Right lobe of liver (tissue), 6 donors: ENCODE results near the gene GTF3C2. TPM values are rescaled to one million over a fixed set of nuclear protein-coding genes. Genes with fewer than 3 reads are reported as not detected.

ENCODE experiments used
- ATAC-seq, 4 donors: fragments of 200-7000 bp; cut with Tn5 transposase; one replicate each; pipeline ENCODE4 v1.9.1; 2020; ENCODE audit warnings: mild to moderate bottlenecking in 4 of 4, moderate library complexity in 4 of 4
- DNase-seq, 3 donors: peaks; one replicate each; pipeline ENCODE4 v3.0.0-alpha.2; 2020
- H3K27ac ChIP-seq, 3 donors: fragments of 200-600 bp; one replicate each; pipeline ENCODE4 v1.8.0; 2022
- H3K27me3 ChIP-seq, 2 donors: fragments of 200-600 bp; one replicate each; pipeline ENCODE4 v1.8.0; 2022
- H3K36me3 ChIP-seq, 4 donors: fragments of 200-600 bp; sonication (generic) in 1 of 4; one replicate each; pipeline versions ENCODE4 v1.5.1 to v1.8.0; 2017 to 2022; ENCODE audit warnings: control low read depth in 1 of 4
- H3K4me1 ChIP-seq, 4 donors: fragments of 200-600 bp; sonication (generic) in 1 of 4; one replicate each; pipeline versions ENCODE4 v1.5.1 to v1.8.0; 2017 to 2022; ENCODE audit warnings: control low read depth in 1 of 4
- H3K4me3 ChIP-seq, 3 donors: fragments of 200-600 bp; one replicate each; pipeline ENCODE4 v1.8.0; 2022
- H3K9me3 ChIP-seq, 4 donors: fragments of 200-600 bp; sonication (generic) in 1 of 4; one replicate each; pipeline versions ENCODE4 v1.5.1 to v1.8.0; 2017 to 2022; ENCODE audit warnings: control low read depth in 1 of 4
- POLR2A ChIP-seq: fragments of 450-650 bp; IDR thresholded peaks from one replicate; pipeline ENCODE4 v1.6.1; 2017; ENCODE audit warnings: antibody characterized with exemption, mild to moderate bottlenecking
- WGBS: methylation state at CpG from one replicate; pipeline ENCODE4 v1.1.6; 2018; ENCODE audit warnings: low coverage, low lambda C conversion rate; ENCODE audit not compliant: insufficient coverage; ENCODE audit errors: missing lambda C conversion rate; 5-methylcytosine and 5-hydroxymethylcytosine counted together
- intact Hi-C, 2 donors: fragments of 100-400 bp; cut with DNase I; formaldehyde crosslinking; loops; one replicate each; pipeline versions ENCODE4 v1.11.2 to v1.14.1; 2022
- total RNA-seq, 6 experiments: library from RNA; depleted of rRNA in 2 of 6; stranded (reverse); fragments of >200 nt in 2 of 6; fragmentation: NEBNext Ultra II Directional in 3 of 6; extraction: Animal tissue kit (Norgen Biotek cat#: 25700) in 3 of 6; gene quantifications; one replicate each; pipeline versions ENCODE4 v1.1.0 to v1.2.4, GENCODE V29; 2016 to 2023
- TF ChIP-seq, protein P1 (sequence below), 4 donors: fragments of 200-600 bp in 3 of 4; fragments of 450-650 bp in 1 of 4; IDR thresholded peaks; one replicate each; pipeline versions ENCODE4 v1.5.1 to v1.8.0; 2016 to 2022; ENCODE audit warnings: antibody characterized with exemption in 4 of 4, mild to moderate bottlenecking in 2 of 4
- donor health status: DM: no; HTN: yes; CAD: no.
- donor health status: DM: no; HTN: no; CAD: no.
- donor health status: DM: no; HTN: no; CAD: no.
- donor health status: DM: no; HTN: yes; CAD: no.
- donor health status: DM: no; HTN: yes; CAD: no.

Gene GTF3C2
- total RNA-seq, 6 experiments from 2014 or later = 13.4 to 20.1 (median 16.8) TPM

DNA sequence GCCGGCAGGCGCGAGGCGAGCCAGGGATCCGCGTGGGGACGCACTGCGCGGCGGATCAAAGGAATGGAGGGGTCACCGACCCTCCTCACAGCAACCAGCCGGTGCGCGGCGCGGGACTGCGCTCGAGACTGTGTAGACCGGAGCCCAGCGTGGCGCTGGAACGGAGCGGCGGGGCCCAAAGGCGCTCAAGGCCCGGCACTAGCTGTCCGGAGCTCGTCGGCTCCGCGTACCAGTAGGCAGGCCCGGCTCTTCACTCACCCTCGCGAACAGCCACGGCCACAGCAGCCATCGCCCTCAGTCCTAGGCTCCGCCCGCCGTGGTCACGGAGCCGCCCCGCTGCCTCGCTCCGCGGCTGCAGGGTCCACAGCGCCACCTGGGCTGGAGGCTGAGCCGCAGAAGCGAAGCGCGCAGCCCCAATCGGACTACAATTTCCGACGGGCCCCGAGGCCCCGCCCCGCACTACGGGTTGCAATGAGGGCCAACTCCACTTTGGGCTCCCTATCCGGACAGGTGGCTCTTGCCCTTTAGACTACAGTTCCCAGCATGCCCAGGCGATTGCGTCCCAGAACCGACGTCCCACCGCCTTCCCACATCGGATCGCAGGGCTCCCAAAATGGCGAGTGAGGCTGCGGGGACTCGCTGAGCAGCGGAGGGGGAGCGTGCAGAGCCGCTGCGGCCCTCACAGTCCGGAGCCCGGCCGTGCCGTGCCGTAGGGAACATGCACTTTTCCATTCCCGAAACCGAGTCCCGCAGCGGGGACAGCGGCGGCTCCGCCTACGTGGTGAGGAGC lies 13.7 kb upstream of the GTF3C2 start, which contains the start of the genes EIF2B4 and SNX17:
TSS of gene EIF2B4 (minus strand) at position 313 of the 790 bp plus-strand sequence. CDS start at position 289, 24 bp downstream.
TSS of gene SNX17 (plus strand) at position 591 of the 790 bp plus-strand sequence. CDS start at position 719, 128 bp downstream.
- 0% methylated on average over 9 of the region's 85 CpGs for WGBS
- TF ChIP-seq, protein P1, sequence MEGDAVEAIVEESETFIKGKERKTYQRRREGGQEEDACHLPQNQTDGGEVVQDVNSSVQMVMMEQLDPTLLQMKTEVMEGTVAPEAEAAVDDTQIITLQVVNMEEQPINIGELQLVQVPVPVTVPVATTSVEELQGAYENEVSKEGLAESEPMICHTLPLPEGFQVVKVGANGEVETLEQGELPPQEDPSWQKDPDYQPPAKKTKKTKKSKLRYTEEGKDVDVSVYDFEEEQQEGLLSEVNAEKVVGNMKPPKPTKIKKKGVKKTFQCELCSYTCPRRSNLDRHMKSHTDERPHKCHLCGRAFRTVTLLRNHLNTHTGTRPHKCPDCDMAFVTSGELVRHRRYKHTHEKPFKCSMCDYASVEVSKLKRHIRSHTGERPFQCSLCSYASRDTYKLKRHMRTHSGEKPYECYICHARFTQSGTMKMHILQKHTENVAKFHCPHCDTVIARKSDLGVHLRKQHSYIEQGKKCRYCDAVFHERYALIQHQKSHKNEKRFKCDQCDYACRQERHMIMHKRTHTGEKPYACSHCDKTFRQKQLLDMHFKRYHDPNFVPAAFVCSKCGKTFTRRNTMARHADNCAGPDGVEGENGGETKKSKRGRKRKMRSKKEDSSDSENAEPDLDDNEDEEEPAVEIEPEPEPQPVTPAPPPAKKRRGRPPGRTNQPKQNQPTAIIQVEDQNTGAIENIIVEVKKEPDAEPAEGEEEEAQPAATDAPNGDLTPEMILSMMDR (IDR thresholded peaks at IDR 0.05) = peak; percentile 67 to 87 (median 85)
- peak; percentile 78 for TF ChIP-seq POLR2A
- peak within 1 kb of the TSS; percentile 61 to 100 (median 93) for H3K4me3 ChIP-seq
- H3K27ac ChIP-seq = peak within 1 kb of the TSS; percentile 81 to 85 (median 84)
- H3K4me1 ChIP-seq = peaks cover 0 to 24% (median 7%) of the 10 kb centered on the region in 4 donors
- ATAC-seq = peak; percentile 90 to 97 (median 94)
- peaks cover 0 to 67% (median 28%) of the 10 kb centered on the region in 4 donors for H3K36me3 ChIP-seq
- peak; percentile 98 to 100 (median 99) for DNase-seq
- H3K9me3 ChIP-seq = no peaks in the 10 kb centered on the region
- no peaks in the 10 kb centered on the region for H3K27me3 ChIP-seq
- intact Hi-C loops = loop anchor here in 1 of 2 donors (2.0 kb wide), 1 partner anchor 13 kb away; the partner anchor contains the start of gene GTF3C2

DNA sequence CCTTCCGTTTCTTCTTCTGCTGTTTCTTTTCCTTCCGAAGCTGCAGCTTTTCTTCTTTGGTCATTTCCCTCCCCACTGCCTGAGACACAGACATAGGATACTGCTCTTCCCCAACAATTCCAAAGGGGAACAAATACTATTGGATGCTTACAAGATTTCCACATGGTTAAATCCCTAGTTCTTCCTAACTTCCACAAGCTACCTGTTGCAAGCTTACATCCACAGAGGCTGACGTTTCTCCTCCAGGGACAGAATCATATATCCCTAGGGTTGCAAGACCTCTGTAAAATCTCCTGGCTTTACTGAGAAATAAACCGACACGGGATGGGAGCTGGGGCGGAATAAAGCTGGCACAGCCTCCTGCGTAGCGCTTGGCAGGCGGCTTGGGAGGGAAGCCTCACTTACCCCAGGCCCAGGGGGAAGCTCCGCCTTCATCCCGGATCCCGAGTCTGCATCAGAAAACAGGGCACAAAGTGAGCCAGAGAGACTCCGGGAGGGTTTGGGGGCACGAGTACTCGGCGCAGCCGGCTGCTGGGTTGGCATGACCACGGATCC lies 13.0 kb upstream of the GTF3C2 start:
- Histone ChIP-seq H3K9me3 (no peaks in the 10 kb centered on the region), H3K27ac (peak overlapping the region; percentile 53 to 85 (median 84)), H3K36me3 (peaks cover 0 to 67% (median 25%) of the 10 kb centered on the region in 4 donors), H3K27me3 (no peaks in the 10 kb centered on the region), H3K4me1 (peaks cover 0 to 24% (median 7%) of the 10 kb centered on the region in 4 donors), H3K4me3 (peak overlapping the region; percentile 61 to 100 (median 93))
- peak; percentile 39 to 55 (median 48) for ATAC-seq
- DNase-seq = no peak
- intact Hi-C loops = loop anchor here in 1 of 2 donors (2.0 to 10.0 kb wide), 2 partner anchors 13 to 55 kb away; partner anchors contain the start of gene GTF3C2
- WGBS = 2% methylated on average over 12 of the region's 18 CpGs
- TF ChIP-seq, protein P1 (IDR thresholded peaks at IDR 0.05) = no peak
- no peak for TF ChIP-seq POLR2A

DNA sequence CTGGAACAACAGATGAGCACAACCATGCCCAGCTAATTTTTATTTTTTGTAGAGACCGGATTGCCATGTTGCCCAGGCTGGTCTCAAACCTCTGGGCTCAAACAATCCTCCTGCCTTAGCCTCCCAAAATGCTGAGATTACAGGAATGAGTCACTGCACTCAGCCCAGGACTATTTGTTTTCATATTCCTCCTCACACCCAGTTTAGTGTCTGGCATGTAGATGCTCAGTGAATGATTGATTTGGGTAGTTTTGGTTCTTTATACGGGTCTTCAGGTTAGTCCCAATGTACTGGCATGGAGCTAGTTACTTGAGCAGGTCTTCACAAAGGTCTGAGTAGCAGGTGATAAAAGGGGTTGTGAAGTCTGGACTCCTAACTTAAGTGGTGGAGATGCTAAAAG lies 7.4 kb upstream of the GTF3C2 start:
- DNase-seq (no peak), ATAC-seq (no peak)
- Histone ChIP-seq H3K27ac (no peak overlapping the region), H3K27me3 (no peaks in the 10 kb centered on the region), H3K36me3 (peaks cover 0 to 51% (median 22%) of the 10 kb centered on the region in 4 donors), H3K4me3 (no peak overlapping the region), H3K4me1 (peaks cover 0 to 2% (median 0%) of the 10 kb centered on the region in 4 donors), H3K9me3 (no peaks in the 10 kb centered on the region)
- TF ChIP-seq, protein P1 (IDR thresholded peaks at IDR 0.05) = no peak
- TF ChIP-seq POLR2A = no peak
- intact Hi-C loops = loop anchor here in 1 of 2 donors (10.0 kb wide), 1 partner anchor 49 kb away; no protein-coding TSS in a partner anchor
- WGBS = 71% methylated on average over 2 of the region's 2 CpGs

DNA sequence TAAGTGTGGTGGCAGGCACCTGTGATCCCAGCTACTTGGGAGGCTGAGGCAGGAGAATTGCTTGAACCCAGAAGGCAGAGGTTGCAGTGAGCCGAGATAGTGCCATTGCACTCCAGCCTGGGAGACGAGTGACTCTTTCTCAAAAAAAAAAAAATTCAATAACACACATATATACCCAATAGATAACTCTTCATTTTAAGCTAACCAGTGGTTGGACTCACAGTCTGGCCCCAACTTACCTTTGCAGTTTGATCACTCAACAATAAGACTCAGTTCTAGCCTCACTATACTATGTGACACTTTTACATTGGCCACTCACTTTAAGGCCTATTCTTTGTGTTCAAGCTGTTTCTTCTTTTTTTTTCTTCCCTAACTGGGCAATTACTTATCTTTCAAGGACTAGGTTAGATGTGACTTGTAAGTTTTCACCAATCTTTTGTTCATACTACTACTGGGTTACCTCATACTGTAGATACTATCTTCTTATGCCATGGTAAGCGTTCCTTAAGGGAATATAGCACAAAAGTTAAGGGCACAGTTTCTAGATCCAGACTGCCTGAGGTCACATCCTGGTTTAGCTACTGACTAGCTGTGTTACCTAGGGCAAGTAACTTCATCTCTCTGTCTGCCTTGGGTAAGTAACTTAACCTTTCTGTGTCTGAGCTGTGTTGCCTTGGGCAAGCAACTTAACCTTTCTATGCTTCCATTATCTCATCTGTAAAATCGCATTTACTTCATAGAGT lies 6.3 kb upstream of the GTF3C2 start:
- Histone ChIP-seq H3K36me3 (peaks cover 0 to 40% (median 21%) of the 10 kb centered on the region in 4 donors), H3K9me3 (no peaks in the 10 kb centered on the region), H3K27me3 (no peaks in the 10 kb centered on the region), H3K4me3 (no peak overlapping the region), H3K4me1 (peaks cover 0 to 6% (median 0%) of the 10 kb centered on the region in 4 donors), H3K27ac (no peak overlapping the region)
- TF ChIP-seq, protein P1 (IDR thresholded peaks at IDR 0.05) = no peak
- no peak for TF ChIP-seq POLR2A
- ATAC-seq (no peak), DNase-seq (no peak)
- intact Hi-C loops = loop anchor here in 1 of 2 donors (10.0 kb wide), 1 partner anchor 48 kb away; no protein-coding TSS in a partner anchor
- 88% methylated on average over 4 of the region's 4 CpGs for WGBS
